GDM1 (cell line): ENCODE results near the gene PTPRB.
"Not testable (repeated sequence)": the region's sequence is repeated elsewhere in the genome, so short reads cannot be mapped to it uniquely, and the experiment has no call there.

ENCODE experiments used
- DNase-seq: peaks from one replicate; lab custom pipeline; 2025; lab: John Stamatoyannopoulos, UW

Gene PTPRB

DNA sequence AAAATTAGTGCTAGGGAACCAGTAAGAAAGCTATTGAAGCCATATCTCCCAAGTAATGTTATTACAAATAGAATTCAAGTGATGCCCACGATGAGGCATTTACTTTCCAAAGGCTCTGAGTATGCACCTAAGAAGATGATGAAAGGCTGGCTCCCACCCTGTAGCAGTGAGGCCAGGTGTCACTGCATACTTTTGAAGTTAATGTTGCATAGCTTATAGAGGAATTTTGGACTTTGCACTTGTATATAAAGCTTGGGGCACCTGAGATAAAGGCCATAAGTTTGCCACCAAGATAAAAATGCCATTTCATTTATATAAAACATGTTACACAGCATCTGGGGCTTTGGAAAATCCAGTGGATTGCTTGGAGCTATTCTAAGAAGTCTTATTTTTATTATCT lies 96.2 kb downstream of the PTPRB start:
- no peak for DNase-seq

DNA sequence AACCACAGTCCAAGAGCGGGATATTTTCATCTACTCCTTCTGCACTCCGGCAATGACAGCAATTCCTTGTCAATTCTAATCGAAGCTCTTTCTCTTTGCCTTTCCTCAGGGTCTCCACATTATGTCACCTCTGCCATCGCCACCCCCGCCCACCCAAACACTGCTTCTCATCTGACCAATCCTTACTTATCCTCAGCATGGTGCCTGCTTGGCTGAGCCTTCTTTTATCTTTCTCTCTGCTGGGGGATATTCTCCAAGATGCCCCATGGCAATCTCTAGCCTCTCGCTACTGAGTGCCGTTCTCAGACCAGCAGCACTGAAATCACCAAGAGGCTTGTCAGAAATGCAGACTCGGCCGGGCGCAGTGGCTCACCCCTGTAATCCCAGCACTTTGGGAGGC lies 100.6 kb downstream of the PTPRB start:
- no peak for DNase-seq

DNA sequence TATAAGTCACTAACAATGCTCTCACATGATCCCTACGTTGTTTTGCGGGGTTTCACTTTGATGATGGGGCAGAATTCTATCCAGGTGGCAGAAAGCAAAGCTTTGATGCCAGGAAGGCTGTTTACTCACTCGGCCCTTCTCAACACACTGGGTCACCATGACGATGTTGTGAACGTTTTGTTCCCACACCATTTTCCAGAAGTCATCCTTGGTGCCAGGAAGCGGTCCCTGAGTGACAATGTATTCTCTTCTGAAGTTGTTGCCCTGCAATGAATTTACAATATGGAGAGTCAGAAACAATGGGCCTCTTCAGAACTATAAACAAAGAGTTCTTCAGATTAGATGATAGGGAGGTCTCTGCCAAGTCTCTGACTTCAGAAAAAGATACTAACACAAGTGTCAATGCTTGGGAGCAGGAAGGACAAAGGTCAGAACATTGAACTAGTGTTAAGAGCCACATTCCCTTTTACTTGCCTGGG lies 101.3 kb downstream of the PTPRB start:
- no peak for DNase-seq

DNA sequence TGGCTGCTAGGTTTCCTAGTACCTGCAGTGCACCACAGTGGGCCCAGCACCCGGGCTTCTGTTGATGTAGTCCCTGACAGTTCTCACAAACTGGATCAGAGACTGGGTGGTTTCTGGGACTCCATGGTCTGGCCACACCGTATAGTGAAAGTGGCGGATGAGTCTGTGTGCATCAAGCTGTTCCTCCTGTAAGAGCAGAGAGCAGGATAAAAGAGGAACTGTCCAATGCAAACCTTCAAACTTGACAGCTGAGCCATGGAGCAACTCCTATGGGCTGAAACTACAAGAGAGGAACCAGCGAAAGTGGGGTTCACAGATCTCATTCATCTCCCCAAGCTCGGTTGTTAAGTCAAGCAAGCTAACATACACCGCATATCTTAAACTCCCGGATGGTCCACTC lies 102.8 kb downstream of the PTPRB start:
- DNase-seq = no peak

DNA sequence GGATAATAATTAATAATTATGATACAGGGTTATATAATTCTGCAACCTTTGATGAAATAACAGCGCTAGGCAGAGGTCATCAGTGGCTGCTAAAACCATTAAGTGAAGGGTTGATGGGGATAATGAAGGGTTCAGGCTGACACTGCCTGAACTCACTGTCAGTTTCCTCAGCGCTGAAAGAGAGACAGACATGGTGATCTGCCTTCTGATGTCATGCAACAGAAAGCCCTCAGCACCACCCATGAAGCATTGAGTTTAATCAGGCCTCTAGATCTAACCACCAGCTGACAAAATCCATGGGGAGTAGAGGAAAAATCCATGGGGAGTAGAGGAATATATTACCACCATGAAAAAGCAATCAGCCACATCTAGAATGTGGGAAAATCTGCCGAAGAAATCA lies 107.6 kb downstream of the PTPRB start:
- DNase-seq = no peak

GRCh38 chr12:70520847-70521246 lies 116.4 kb downstream of the PTPRB start:
- DNase-seq = no peak

DNA sequence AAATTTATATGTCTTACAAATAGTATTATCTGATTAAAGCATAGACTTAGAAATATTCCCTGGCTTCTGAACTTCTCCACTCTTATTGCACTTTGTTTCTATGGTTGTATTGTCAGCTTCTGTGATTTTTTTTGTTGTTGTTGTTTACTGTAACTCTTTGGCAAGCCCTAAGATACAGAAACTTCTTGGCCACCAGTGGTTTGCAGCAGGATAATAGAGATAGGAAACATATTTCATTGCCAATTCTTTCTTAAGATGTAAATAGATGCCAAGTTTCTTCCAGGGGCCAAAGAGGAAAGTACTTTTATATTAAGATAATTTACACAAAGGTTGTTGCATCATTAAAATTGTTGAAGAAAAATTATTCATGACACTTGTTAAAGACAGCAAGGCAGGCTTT lies 123.8 kb downstream of the PTPRB start:
- no peak for DNase-seq

DNA sequence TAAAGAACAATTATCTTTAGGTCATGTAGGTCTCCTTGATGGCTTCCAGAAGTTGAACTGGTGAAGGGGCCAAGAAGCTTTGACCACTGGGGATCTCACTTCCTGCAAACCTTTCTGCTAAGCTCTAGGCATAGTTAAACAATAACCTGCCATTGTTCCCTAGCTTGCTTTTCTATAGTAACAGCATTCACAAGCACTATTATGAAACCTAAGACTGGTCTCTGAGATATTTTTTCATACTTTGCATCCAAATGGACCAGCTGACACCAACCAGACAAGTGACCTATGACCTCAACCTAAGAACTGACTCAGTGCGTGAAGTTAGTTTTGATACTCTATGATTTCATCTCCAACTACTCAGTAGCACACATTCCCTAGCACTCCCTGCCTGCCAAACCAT lies 129.1 kb downstream of the PTPRB start:
- no peak for DNase-seq

GRCh38 chr12:70507442-70507841 lies 129.8 kb downstream of the PTPRB start:
- no peak for DNase-seq

GRCh38 chr12:70497508-70497907 lies 139.7 kb downstream of the PTPRB start:
- DNase-seq = no peak

DNA sequence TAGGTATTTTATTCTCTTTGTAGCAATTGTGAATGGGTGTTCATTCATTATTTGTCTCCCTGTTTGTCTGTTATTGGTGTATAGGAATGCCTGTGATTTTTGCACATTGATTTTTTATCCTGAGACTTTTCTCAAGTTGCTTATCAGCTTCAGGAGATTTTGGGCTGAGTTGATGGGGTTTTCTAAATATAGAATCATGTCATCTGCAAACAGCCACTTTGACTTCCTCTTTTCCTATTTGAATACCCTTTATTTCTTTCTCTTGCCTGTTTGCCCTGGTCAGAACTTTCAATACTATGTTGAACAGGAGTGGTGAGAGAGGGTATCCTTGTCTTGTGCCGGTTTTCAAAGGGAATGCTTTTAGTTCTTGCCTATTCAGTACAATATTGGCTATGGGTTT lies 144.3 kb downstream of the PTPRB start:
- DNase-seq = not testable (repeated sequence)

DNA sequence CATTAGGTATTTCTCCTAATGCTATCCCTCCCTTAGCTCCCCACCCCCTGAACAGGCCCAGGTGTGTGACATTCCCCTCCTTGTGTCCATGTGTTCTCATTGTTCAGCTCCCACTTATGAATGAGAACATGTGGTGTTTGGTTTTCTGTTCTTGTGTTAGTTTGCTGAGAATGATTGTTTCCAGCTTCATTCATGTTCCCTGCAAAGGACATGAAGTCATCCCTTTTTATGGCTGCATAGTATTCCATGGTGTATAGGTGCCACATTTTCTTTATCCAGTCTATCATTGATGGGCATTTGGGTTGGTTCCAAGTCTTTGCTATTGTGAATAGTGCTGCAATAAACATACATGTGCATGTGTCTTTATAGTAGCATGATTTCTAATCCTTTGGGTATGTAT lies 146.3 kb downstream of the PTPRB start:
- not testable (repeated sequence) for DNase-seq

DNA sequence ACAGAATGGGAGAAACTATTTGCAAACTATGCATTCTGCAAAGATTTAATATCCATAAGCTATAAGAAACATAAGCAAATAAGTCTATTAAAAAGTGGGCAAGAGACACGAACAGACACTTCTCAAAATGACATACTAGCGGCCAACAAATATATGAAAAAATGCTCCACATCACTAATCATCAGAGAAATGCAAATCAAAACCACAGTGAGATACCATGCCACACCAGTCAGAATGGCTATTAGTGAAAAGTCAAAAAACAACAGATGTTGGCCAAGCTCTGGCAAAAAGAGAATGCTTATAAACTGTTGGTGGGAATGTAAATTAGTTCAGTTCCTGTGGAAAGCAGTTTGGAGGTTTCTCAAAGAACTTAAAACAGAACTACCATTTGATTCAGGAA lies 149.8 kb downstream of the PTPRB start:
- no peak for DNase-seq

- DNase-seq = no peak
Observed at GRCh38 chr12:70486588-70486987, 150.6 kb downstream of the PTPRB start.

GRCh38 chr12:70485704-70486103 lies 151.5 kb downstream of the PTPRB start:
- DNase-seq = no peak

DNA sequence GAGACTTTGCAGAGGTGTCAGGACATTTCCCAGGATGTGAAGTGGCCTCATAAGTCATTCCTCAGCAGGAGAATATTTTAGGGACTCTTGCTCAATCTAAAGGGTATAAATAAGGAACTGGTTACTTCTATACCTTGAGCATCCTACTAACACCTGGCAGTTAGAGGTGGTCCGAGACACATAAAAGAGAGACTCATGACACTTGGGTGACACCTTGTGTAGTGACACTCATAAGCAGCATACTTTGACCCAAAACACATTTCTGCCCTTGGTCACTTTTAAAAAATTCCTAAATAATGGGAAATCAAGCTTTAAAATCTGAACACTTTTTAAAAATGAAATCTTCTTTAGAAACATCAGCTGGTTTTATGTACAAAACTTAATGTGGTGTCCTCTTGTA lies 152.8 kb downstream of the PTPRB start:
- DNase-seq = no peak

GRCh38 chr12:70482764-70483163 lies 154.5 kb downstream of the PTPRB start:
- no peak for DNase-seq

DNA sequence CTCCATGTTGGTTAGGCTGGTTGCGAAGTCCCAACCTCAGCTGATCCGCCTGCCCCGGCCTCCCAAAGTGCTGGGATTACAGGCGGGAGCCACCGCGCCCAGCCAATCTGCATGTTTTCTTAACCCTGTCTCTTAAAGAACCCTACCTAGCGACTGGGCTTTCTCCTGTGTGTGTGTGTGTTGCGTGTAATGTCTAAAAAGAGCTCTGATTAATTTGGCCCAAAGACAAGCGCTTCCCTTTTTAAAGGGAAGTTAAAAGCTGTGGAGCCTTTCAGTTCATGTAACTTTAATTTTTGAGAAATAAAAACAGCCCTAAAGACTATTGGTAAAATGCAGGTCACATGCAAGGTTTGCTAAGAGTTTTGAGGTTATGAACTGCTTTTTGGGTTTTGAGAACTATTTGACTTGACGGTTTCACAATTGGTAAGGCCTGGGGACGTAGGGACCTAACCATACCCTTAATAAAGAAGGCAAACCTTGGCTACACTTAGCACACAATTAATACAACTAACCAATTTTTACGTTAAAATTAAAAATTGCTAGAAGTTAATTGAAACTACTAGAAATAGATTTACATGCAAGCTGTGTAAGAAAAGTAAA lies 167.9 kb downstream of the PTPRB start:
- no peak for DNase-seq

GRCh38 chr12:70468741-70469140 lies 168.5 kb downstream of the PTPRB start:
- DNase-seq = no peak

DNA sequence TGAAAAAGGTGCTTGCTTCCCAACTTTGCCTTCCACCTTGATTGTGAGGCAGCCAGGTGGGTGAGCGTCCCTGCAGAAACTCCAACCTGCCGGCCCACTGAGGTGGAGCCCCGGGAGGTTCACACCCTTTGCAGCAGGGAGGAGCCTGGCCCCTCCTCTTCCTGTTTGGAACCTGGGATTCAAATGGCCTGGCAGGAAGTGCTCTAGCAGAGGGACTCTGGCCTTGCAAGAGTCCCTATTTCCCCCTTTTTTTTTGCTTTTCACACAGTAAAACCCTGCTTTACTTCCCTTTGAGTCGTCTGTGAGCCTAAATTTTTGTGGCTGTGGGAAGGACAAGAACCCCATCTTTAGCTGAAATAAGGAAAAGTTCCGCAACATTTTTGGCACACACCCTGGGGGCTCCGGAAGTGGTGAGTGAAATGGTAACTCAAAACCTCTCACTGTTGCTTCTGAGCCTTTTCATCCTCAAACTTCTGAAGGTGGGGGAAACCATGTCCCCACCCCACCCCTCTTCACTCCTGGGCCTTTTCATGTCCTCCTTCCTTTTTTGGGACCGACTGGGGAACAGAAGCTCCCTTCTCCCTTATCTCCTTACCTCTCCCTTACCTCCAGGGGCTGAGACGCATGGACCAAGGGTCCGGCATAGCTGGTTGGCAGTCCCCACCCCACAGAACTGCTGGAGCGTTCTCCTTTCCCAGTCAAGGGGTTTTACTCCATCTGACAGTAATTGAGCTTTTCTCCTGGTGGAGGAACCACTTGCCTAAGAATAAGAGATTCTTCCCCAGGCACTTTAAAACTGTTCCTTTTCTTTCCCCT lies 169.1 kb downstream of the PTPRB start:
- no peak for DNase-seq

- DNase-seq = no peak
Observed at GRCh38 chr12:70467476-70467875, 169.8 kb downstream of the PTPRB start.

DNA sequence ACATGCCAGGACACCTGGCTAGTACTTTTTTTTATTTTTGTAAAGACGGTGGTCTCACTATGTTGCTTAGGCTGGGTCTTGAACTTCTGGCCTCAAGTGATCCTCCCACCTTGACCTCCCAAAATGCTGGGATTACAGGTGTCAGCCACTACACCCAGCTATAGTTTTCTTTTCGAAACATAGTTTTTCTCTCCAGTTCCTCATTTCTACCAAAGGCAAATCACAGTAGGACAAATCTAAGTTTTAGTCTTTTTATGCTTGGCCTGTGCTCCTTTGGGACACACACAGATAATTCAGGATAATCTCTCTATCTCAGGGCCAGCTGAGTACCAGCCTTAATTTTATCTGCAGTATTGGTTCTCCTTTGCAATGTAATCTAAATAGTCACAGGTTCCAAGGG lies 170.5 kb downstream of the PTPRB start:
- no peak for DNase-seq
